IMR-90 (cell line): Measurements from ENCODE around the gene KRT9. TPM values are rescaled to one million over a fixed set of nuclear protein-coding genes. Genes with fewer than 3 reads are reported as not detected.

Experiments used
- ATAC-seq: fragments of 200-7000 bp; cut with Tn5 transposase; 2 replicates; pipeline ENCODE4 v1.9.1; 2020; ENCODE audit warnings: low read depth, mild to moderate bottlenecking, moderate library complexity
- BruUV-seq: library from RNA; stranded (reverse); fragments of 400-500 nt; replicated peaks from 2 replicates; lab custom pipeline; 2021; lab: Mats Ljungman, UMichigan
- CTCF ChIA-PET: fragments of 300-600 bp; formaldehyde crosslinking; extraction: SDS; loops from one replicate; lab custom pipeline; 2021; ENCODE audit warnings: antibody characterized with exemption; lab: Yijun Ruan, JAX
- POLR2A ChIA-PET: fragments of 300-600 bp; sonication (Branson Sonifier 250); formaldehyde crosslinking; loops from one replicate; lab custom pipeline; 2022; ENCODE audit warnings: antibody characterized with exemption; ENCODE audit not compliant: unreplicated experiment; lab: Charles Lee
- DNase-seq: peaks from one replicate; pipeline ENCODE4 v3.0.0; 2013
- H2AFZ ChIP-seq: replicated peaks from 2 replicates; pipeline ENCODE3; 2013; ENCODE audit warnings: low read length, mild to moderate bottlenecking; ENCODE audit not compliant: poor library complexity
- H2AK5ac ChIP-seq: 2 replicates; pipeline ENCODE4 v1.6.1; 2013; ENCODE audit warnings: low read depth, low read length, inconsistent platforms
- H2AK9ac ChIP-seq: replicated peaks from 2 replicates; pipeline ENCODE3; 2013; ENCODE audit warnings: mild to moderate bottlenecking, low read depth, low read length, moderate library complexity; ENCODE audit not compliant: poor library complexity
- H2BK120ac ChIP-seq: 2 replicates; pipeline ENCODE4 v1.6.1; 2013; ENCODE audit warnings: low read depth, low read length, inconsistent platforms
- H2BK15ac ChIP-seq: 3 replicates; pipeline ENCODE4 v1.6.1; 2013; ENCODE audit warnings: low read depth, low read length, inconsistent platforms
- H2BK20ac ChIP-seq: 2 replicates; pipeline ENCODE4 v1.6.1; 2013; ENCODE audit warnings: low read depth, mild to moderate bottlenecking, inconsistent platforms, low read length, moderate library complexity
- H2BK5ac ChIP-seq: 2 replicates; pipeline ENCODE4 v1.6.1; 2013; ENCODE audit warnings: mild to moderate bottlenecking, low read depth, low read length, inconsistent platforms; ENCODE audit not compliant: poor library complexity, severe bottlenecking
- H3K14ac ChIP-seq: replicated peaks from 2 replicates; pipeline ENCODE4 v1.6.1; 2013; ENCODE audit warnings: low read depth, low read length, inconsistent platforms
- H3K18ac ChIP-seq: 2 replicates; pipeline ENCODE4 v1.6.1; 2013; ENCODE audit warnings: low read depth, low read length, control low read depth
- H3K23ac ChIP-seq: 2 replicates; pipeline ENCODE4 v1.6.1; 2013; ENCODE audit warnings: low read depth, low read length, inconsistent platforms
- H3K27ac ChIP-seq: 2 replicates; pipeline ENCODE4 v1.5.1; 2013; ENCODE audit warnings: mild to moderate bottlenecking, control low read depth, low read length; ENCODE audit not compliant: insufficient read depth
- H3K27me3 ChIP-seq: 2 replicates; pipeline ENCODE4 v1.6.1; 2013; ENCODE audit warnings: low read length; ENCODE audit not compliant: control insufficient read depth, insufficient read depth
- H3K36me3 ChIP-seq: 2 replicates; pipeline ENCODE4 v1.6.1; 2013; ENCODE audit warnings: low read length, mixed read lengths; ENCODE audit not compliant: control insufficient read depth, insufficient read depth
- H3K4ac ChIP-seq: 2 replicates; pipeline ENCODE4 v1.6.1; 2013; ENCODE audit warnings: low read depth, low read length, inconsistent platforms
- H3K4me1 ChIP-seq: 2 replicates; pipeline ENCODE4 v1.6.1; 2013; ENCODE audit warnings: low read length, mixed read lengths; ENCODE audit not compliant: control insufficient read depth, insufficient read depth
- H3K4me2 ChIP-seq: 2 replicates; pipeline ENCODE4 v1.6.1; 2013; ENCODE audit warnings: low read depth, mild to moderate bottlenecking, control low read depth, low read length, moderate library complexity
- H3K4me3 ChIP-seq: 2 replicates; pipeline ENCODE4 v1.5.1; 2013; ENCODE audit warnings: low read depth, mild to moderate bottlenecking, control low read depth, low read length, moderate library complexity; ENCODE audit not compliant: insufficient read depth
- H3K56ac ChIP-seq: 2 replicates; pipeline ENCODE4 v1.6.1; 2013; ENCODE audit warnings: low read length, inconsistent platforms; ENCODE audit not compliant: insufficient read depth; ENCODE audit errors: extremely low read depth
- H3K79me1 ChIP-seq, 2 experiments: 2 replicates each; pipeline ENCODE4 v1.6.1; 2013; ENCODE audit warnings: low read length in 2 of 2, inconsistent platforms in 1 of 2, low read depth in 1 of 2
- H3K9ac ChIP-seq: 2 replicates; pipeline ENCODE4 v1.6.1; 2013; ENCODE audit warnings: low read depth, low read length, control low read depth
- H3K9me1 ChIP-seq: 2 replicates; pipeline ENCODE4 v1.6.1; 2013; ENCODE audit warnings: low read length, inconsistent platforms; ENCODE audit not compliant: insufficient read depth
- H3K9me3 ChIP-seq: 2 replicates; pipeline ENCODE4 v1.6.1; 2013; ENCODE audit warnings: low read length; ENCODE audit not compliant: control insufficient read depth, insufficient read depth
- H4K20me1 ChIP-seq: 2 replicates; pipeline ENCODE4 v1.6.1; 2013; ENCODE audit warnings: low read length, inconsistent platforms; ENCODE audit not compliant: insufficient read depth
- H4K5ac ChIP-seq: 2 replicates; pipeline ENCODE4 v1.6.1; 2013; ENCODE audit warnings: mild to moderate bottlenecking, low read depth, low read length, control low read depth
- H4K8ac ChIP-seq, 2 experiments: 2 replicates each; pipeline ENCODE4 v1.6.1; 2013; ENCODE audit warnings: low read depth in 2 of 2, low read length in 2 of 2, control low read depth in 1 of 2, inconsistent platforms in 1 of 2
- H4K91ac ChIP-seq: 2 replicates; pipeline ENCODE4 v1.6.1; 2013; ENCODE audit warnings: low read depth, low read length, inconsistent platforms; ENCODE audit not compliant: insufficient read depth
- CHD1 ChIP-seq: IDR thresholded peaks from 2 replicates; pipeline ENCODE4 v1.6.1; 2012; ENCODE audit warnings: low read depth, low read length, improper control_type of control experiment
- FOS ChIP-seq: fragments of 150-350 bp; IDR thresholded peaks from 2 replicates; pipeline ENCODE4 v1.6.1; 2016; ENCODE audit warnings: low read depth, low read length
- MAZ ChIP-seq: IDR thresholded peaks from 2 replicates; pipeline ENCODE4 v1.6.1; 2012; ENCODE audit warnings: low read depth, mild to moderate bottlenecking, low read length, improper control_type of control experiment, moderate library complexity, borderline replicate concordance
- MXI1 ChIP-seq: IDR thresholded peaks from 2 replicates; pipeline ENCODE4 v1.6.1; 2012; ENCODE audit warnings: low read depth, mild to moderate bottlenecking, low read length, moderate library complexity, borderline replicate concordance
- POLR2A ChIP-seq: IDR thresholded peaks from 2 replicates; pipeline ENCODE4 v1.6.1; 2012; ENCODE audit warnings: mild to moderate bottlenecking, low read depth, low read length
- RAD21 ChIP-seq: IDR thresholded peaks from 2 replicates; pipeline ENCODE4 v1.6.1; 2012; ENCODE audit warnings: low read length, improper control_type of control experiment
- RCOR1 ChIP-seq: IDR thresholded peaks from 2 replicates; pipeline ENCODE4 v1.6.1; 2012; ENCODE audit warnings: mild to moderate bottlenecking, low read length, improper control_type of control experiment; ENCODE audit not compliant: insufficient replicate concordance
- SMC3 ChIP-seq: fragments of 150-350 bp; IDR thresholded peaks from 2 replicates; pipeline ENCODE4 v1.6.1; 2016; ENCODE audit warnings: low read depth, mild to moderate bottlenecking, antibody characterized with exemption, low read length, moderate library complexity
- WGBS, 2 experiments: methylation state at CpG; one replicate each; pipeline versions ENCODE4 v1.1.5 to v1.1.7; 2013; ENCODE audit warnings: missing lambda C conversion rate in 2 of 2; ENCODE audit not compliant: insufficient read length in 1 of 2; ENCODE audit errors: extremely low coverage in 2 of 2; 5-methylcytosine and 5-hydroxymethylcytosine counted together
- dilution Hi-C: fragments of 300-500 bp; cut with HindIII; formaldehyde crosslinking; loops from one replicate; pipeline ENCODE4 v1.14.3; 2018; ENCODE audit warnings: low sequenced_read_pairs; ENCODE audit not compliant: unreplicated experiment
- in situ Hi-C: fragments of 300-500 bp; cut with MboI; formaldehyde crosslinking; loops from 3 replicates; pipeline ENCODE4 v1.14.3; 2019; ENCODE audit warnings: low sequenced_read_pairs, inconsistent platforms, mixed read lengths
- intact Hi-C: fragments of 100-400 bp; cut with micrococcal nuclease; formaldehyde crosslinking; loops from 2 replicates; pipeline ENCODE4 v1.10.0; 2022
- polyA plus RNA-seq, 3 experiments: library from polyadenylated mRNA; depleted of rRNA; stranded (reverse); fragments of >200 nt; gene quantifications; 2 replicates each; pipeline ENCODE4 v1.2.3, GENCODE V29; 2012; ENCODE audit warnings: low replicate concordance in 1 of 3
- total RNA-seq: library from RNA; depleted of rRNA; stranded (reverse); fragments of >200 nt; gene quantifications from 2 replicates; pipeline ENCODE4 v1.2.3, GENCODE V29; 2012
- TF ChIP-seq, protein P1 (sequence below): fragments of 150-350 bp; IDR thresholded peaks from 2 replicates; pipeline ENCODE4 v1.6.1; 2017; ENCODE audit warnings: mild to moderate bottlenecking, antibody characterized with exemption, low read length, low read depth
- TF ChIP-seq, protein P2 (sequence below): fragments of 150-350 bp; IDR thresholded peaks from 2 replicates; pipeline ENCODE4 v1.6.1; 2016; ENCODE audit warnings: low read depth, mild to moderate bottlenecking, low read length, moderate library complexity, borderline replicate concordance

KRT9 gene
- total and polyA plus RNA-seq, 2 of the 4 experiments (the other 2 are of a cell fraction), result not detected

DNA sequence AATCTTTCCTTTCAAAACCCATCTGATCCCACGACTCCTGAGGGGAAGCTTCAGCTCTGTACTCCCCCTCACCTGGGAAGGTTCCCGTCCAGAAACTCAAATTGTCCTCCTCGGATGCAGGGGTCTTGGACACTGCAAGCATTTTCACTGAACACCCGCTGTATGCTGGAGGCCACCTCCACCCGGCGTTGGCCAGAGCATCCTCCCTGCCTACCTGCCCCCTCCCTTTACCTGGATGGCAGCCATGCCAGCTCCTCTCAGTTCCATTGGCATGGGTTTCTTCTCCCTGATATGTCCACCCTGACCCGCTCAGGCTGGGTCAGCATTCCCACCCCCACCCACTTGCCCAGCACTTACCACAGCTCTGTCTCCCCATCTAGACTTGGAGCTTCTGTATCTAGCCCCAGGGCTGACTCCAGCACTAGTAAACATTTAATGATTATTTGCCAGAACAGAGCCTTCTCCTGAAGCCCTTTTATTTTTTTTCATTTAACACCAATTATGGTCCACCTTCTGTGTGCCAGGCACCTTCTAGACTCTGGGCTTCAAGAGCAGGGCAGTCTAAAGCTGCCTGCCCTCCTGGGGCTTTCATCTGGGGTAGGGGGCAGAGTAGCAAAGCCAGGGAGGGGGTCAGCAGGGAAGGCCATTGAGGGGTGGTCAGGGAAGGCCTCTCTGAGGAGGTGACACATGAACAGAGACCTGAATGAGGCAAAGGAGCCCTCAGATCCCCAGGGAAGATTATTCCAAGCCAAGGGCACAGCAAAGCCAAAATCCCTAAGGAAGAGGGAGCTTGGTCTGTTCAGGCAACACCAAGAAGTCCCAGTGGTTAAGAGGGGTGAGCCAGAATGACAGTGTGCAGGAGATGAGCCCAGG, 34.9 kb downstream of the KRT9 start (continued):
- TF ChIP-seq CHD1 (no peak), MAZ (no peak)

DNA sequence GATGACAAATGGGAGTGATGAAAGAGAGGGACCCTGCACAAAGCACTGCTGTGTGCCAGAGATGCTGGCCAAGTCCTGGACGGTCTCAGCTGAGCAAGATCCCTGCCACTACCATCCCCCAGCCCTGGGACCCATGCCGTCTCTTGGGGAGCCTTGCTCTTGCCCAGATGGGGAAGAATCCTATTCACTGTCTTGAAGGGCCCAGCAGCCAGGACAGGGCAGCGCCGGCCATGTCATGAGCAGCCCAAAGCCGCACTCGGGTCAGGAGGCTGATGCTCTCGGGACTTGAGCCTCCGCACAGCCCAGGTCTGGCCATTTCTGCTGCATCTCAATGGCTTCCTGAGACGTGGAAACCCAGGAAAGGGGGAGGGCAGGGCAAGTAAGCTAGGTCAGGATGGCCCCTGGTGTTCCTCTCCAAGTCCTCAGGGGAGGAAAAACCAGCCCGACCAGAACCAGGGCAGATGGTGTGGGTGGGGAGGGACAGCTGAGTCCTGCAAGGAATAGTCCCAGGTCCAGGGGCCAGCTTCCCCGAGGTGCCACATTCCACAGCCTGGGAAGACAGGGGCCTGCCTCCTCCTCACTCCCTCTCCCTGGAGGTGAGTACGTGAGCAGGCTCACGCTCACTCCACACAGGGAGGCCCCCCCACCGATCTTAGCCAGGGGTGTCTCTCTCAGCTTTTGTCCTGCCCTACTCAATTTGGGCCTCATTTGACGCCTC, 35.9 kb downstream of the KRT9 start:
- peak overlapping the region; percentile 44 for H2AK5ac ChIP-seq
- H2BK15ac ChIP-seq, result no peak overlapping the region
- H3K4ac ChIP-seq, result no peak overlapping the region; the same call in none of the 2 replicates
- H3K14ac ChIP-seq, result no peak overlapping the region; the same call in 1 of the 2 replicates
- TF ChIP-seq POLR2A, result no peak
- TF ChIP-seq, protein P1, sequence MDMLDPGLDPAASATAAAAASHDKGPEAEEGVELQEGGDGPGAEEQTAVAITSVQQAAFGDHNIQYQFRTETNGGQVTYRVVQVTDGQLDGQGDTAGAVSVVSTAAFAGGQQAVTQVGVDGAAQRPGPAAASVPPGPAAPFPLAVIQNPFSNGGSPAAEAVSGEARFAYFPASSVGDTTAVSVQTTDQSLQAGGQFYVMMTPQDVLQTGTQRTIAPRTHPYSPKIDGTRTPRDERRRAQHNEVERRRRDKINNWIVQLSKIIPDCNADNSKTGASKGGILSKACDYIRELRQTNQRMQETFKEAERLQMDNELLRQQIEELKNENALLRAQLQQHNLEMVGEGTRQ, result no peak
- no peak for TF ChIP-seq FOS
- no peak for TF ChIP-seq CHD1
- TF ChIP-seq MXI1, result no peak
- TF ChIP-seq RAD21, result no peak
- no peak for TF ChIP-seq RCOR1
- TF ChIP-seq, protein P2, sequence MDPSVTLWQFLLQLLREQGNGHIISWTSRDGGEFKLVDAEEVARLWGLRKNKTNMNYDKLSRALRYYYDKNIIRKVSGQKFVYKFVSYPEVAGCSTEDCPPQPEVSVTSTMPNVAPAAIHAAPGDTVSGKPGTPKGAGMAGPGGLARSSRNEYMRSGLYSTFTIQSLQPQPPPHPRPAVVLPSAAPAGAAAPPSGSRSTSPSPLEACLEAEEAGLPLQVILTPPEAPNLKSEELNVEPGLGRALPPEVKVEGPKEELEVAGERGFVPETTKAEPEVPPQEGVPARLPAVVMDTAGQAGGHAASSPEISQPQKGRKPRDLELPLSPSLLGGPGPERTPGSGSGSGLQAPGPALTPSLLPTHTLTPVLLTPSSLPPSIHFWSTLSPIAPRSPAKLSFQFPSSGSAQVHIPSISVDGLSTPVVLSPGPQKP, result no peak
- no peak for TF ChIP-seq MAZ
- TF ChIP-seq SMC3, result no peak
- peaks cover 18% of the 10 kb centered on the region for H3K4me1 ChIP-seq
- no TSS peak for BruUV-seq
- no peak overlapping the region for H3K23ac ChIP-seq
- no peak overlapping the region for H4K8ac ChIP-seq
- DNase-seq, result no peak
- ChIA-PET POLR2A (no interaction called here), CTCF (interaction anchor here (1.3 kb wide), 1 partner anchor 13 kb away, joined by 3 read pairs; no protein-coding TSS in a partner anchor)
- in situ Hi-C loops, result no loop called here
- WGBS, 2 experiments, result 89% methylated on average over 7 of the region's 15 CpGs; no CpG with 5 or more reads in 1 of the 2 experiments
- H3K27ac ChIP-seq, result no peak overlapping the region
- peaks cover 12% of the 10 kb centered on the region for H3K9me1 ChIP-seq
- peak overlapping the region; percentile 48 for H2AK9ac ChIP-seq
- intact Hi-C loops, result no loop called here
- H4K5ac ChIP-seq, result no peak overlapping the region
- H3K27me3 ChIP-seq, result no peaks in the 10 kb centered on the region
- no peak overlapping the region for H2BK20ac ChIP-seq
- H4K20me1 ChIP-seq, result no peaks in the 10 kb centered on the region
- no peaks in the 10 kb centered on the region for H3K36me3 ChIP-seq
- H3K9me3 ChIP-seq, result no peaks in the 10 kb centered on the region
- H3K56ac ChIP-seq, result no peak overlapping the region
- H3K79me1 ChIP-seq, result no peaks in the 10 kb centered on the region
- dilution Hi-C loops, result no loop called here
- no peak overlapping the region for H2BK5ac ChIP-seq
- no peak overlapping the region for H3K4me2 ChIP-seq
- no peak for ATAC-seq
- H3K18ac ChIP-seq, result no peak overlapping the region
- H3K9ac ChIP-seq, result no peak overlapping the region
- peak overlapping the region; percentile 47 for H2AFZ ChIP-seq
- H3K4me3 ChIP-seq, result no peak overlapping the region
- H2BK120ac ChIP-seq, result peak overlapping the region; percentile 16; the same call in 1 of the 2 replicates
- H4K91ac ChIP-seq, result peak overlapping the region; percentile 37
